ENCODE measurements around the gene MUC3A.
"Not testable (repeated sequence)": the region's sequence is repeated elsewhere in the genome, so short reads cannot be mapped to it uniquely, and the experiment has no call there.

- TF ChIP-seq CTCF, POLR2A (IDR thresholded peaks at IDR 0.05): not testable (repeated sequence)
Measured at GRCh38 chr7:100992280-100992679, 42.9 kb downstream of the MUC3A start.
